ENCODE measurements around the gene AOC3. TPM values are rescaled to one million over a fixed set of nuclear protein-coding genes. Genes with fewer than 3 reads are reported as not detected.

The AOC3 gene
- polyA plus RNA-seq, 3 donors: 0.85 TPM; not detected in 2

DNA sequence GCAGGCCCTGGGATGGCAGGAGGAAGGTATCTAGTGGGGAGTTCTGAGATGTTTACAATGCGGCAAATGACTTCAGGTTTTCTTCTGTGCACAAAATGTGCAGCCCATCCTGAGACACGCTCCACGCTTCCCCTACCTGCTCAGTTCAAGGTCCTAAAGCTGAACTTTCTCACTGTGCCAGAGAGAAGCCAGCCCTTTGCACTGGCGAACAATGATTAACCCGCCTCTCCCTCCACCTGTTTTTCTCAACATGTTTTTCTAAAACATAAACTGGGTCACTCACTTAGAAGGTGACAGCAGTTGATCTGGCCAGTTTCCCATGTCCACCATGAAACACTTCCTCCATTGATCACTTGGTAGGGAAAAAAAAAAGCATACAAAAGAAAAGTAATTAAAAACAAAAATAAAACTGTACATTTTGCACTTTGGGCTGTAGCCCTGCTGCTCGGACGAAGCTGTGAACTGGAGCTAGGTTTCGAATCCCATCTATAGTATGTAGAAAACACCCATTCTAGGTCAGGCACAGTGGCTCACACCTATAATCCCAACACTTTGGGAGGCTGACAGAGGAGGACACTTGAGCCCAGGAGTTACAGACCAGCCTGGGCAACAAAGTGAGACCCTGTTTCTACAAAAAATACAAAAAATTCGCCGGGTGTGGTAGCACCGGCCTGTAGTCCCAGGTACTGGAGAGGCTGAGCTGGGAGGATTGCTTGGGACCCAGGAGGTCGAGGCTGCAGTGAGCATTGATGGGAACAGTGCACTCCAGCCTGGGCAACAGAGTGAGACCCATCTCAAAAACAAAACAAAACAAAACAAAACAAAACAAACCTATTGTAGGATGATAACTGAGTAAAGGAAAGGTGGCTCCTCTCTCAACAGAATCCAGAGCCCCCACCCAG, 43.5 kb downstream of the AOC3 start:
- Mint-ChIP-seq H3K9me3 (no peaks in the 10 kb centered on the region), H3K36me3 (no peaks in the 10 kb centered on the region), H3K27me3 (ENCODE audit: low read depth in 3 of 3) (peaks cover 0 to 3% (median 0%) of the 10 kb centered on the region in 3 donors), H3K4me1 (peaks cover 43% of the 10 kb centered on the region), H3K27ac (peak overlapping the region in 6 of 7 donors; percentile 23 to 87 (median 60)), H3K4me3 (peak overlapping the region in 1 of 2 donors; percentile 89)
- Histone ChIP-seq H3K27ac (ENCODE audit: low read depth in 1 of 2, low read length in 2 of 2) (peak overlapping the region in 1 of 2 donors; percentile 82), H3K4me3 (replicated peaks in 1 of 3; ENCODE audit: low read depth in 2 of 3, low read length in 3 of 3) (peak overlapping the region in 1 of 3 experiments; percentile 2), H4K20me1 (ENCODE audit: insufficient read depth, low read length) (no peaks in the 10 kb centered on the region), H3K9ac (ENCODE audit: insufficient read depth, low read length, poor library complexity, severe bottlenecking) (no peak overlapping the region), H3K4me1 (ENCODE audit: control insufficient read depth in 1 of 2, insufficient read depth in 2 of 2, low read length in 2 of 2) (peaks cover 37 to 45% of the 10 kb centered on the region in 2 donors), H3K9me3 (replicated peaks in 1 of 2; ENCODE audit: control insufficient read depth in 1 of 2, insufficient read depth in 1 of 2, low read length in 2 of 2) (no peaks in the 10 kb centered on the region), H3K36me3 (replicated peaks in 1 of 2; ENCODE audit: control insufficient read depth in 1 of 2, insufficient read depth in 2 of 2, low read length in 2 of 2) (no peaks in the 10 kb centered on the region), H3K27me3 (ENCODE audit: control insufficient read depth in 2 of 2, insufficient read depth in 2 of 2, low read length in 2 of 2) (no peaks in the 10 kb centered on the region), H3K4me2 (replicated peaks; ENCODE audit: extremely low read depth, low read length, poor library complexity, severe bottlenecking) (peak overlapping the region; percentile 81), H3K79me2 (ENCODE audit: insufficient read depth, low read length) (no peaks in the 10 kb centered on the region), H2AFZ (ENCODE audit: insufficient read depth, low read depth, low read length, poor library complexity, severe bottlenecking) (peak overlapping the region; percentile 70)
- intact Hi-C loops (cut with micrococcal nuclease): no loop called here
- TF ChIP-seq, protein P1, sequence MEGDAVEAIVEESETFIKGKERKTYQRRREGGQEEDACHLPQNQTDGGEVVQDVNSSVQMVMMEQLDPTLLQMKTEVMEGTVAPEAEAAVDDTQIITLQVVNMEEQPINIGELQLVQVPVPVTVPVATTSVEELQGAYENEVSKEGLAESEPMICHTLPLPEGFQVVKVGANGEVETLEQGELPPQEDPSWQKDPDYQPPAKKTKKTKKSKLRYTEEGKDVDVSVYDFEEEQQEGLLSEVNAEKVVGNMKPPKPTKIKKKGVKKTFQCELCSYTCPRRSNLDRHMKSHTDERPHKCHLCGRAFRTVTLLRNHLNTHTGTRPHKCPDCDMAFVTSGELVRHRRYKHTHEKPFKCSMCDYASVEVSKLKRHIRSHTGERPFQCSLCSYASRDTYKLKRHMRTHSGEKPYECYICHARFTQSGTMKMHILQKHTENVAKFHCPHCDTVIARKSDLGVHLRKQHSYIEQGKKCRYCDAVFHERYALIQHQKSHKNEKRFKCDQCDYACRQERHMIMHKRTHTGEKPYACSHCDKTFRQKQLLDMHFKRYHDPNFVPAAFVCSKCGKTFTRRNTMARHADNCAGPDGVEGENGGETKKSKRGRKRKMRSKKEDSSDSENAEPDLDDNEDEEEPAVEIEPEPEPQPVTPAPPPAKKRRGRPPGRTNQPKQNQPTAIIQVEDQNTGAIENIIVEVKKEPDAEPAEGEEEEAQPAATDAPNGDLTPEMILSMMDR (IDR thresholded peaks at IDR 0.05): no peak
- 90% methylated on average over 2 of the region's 12 CpGs for WGBS (ENCODE audit: insufficient coverage)
- no peak for DNase-seq

DNA sequence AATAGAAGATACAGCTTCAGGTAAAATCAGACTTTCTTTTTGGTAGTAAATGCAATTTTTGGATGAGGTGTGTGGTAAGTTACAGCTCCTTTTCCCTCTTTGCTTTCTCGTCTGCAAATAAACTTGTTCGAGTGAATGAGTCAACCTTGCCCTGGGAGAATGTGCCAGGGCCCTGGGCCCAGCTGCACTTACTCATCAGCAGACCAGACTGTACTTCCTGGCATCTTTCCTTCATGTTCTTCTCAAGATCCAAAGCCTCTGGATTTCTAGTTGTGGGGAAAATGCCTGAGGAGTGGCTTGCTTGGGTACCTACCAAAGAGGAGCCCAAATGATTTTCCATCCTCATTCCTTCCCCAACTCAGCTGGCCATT, 44.2 kb downstream of the AOC3 start:
- no peak overlapping the region for H3K4me2 ChIP-seq (replicated peaks; ENCODE audit: extremely low read depth, low read length, poor library complexity, severe bottlenecking)
- TF ChIP-seq, protein P1 (IDR thresholded peaks at IDR 0.05): no peak
- no peaks in the 10 kb centered on the region for H3K79me2 ChIP-seq (ENCODE audit: insufficient read depth, low read length)
- H3K9me3 ChIP-seq (replicated peaks in 1 of 2; ENCODE audit: control insufficient read depth in 1 of 2, insufficient read depth in 1 of 2, low read length in 2 of 2): no peaks in the 10 kb centered on the region
- no peaks in the 10 kb centered on the region for H3K36me3 ChIP-seq (replicated peaks in 1 of 2; ENCODE audit: control insufficient read depth in 1 of 2, insufficient read depth in 2 of 2, low read length in 2 of 2)
- H4K20me1 ChIP-seq (ENCODE audit: insufficient read depth, low read length): no peaks in the 10 kb centered on the region
- 8% methylated on average over 2 of the region's 2 CpGs for WGBS (ENCODE audit: insufficient coverage)
- Mint-ChIP-seq H3K4me3 (no peak overlapping the region), H3K27me3 (ENCODE audit: low read depth in 3 of 3) (peaks cover 0 to 4% (median 0%) of the 10 kb centered on the region in 3 donors), H3K27ac (peak overlapping the region in 4 of 7 donors; percentile 57 to 74 (median 64)), H3K4me1 (peaks cover 43% of the 10 kb centered on the region), H3K36me3 (no peaks in the 10 kb centered on the region), H3K9me3 (no peaks in the 10 kb centered on the region)
- H3K27me3 ChIP-seq (ENCODE audit: control insufficient read depth in 2 of 2, insufficient read depth in 2 of 2, low read length in 2 of 2): no peaks in the 10 kb centered on the region
- no peak overlapping the region for H3K9ac ChIP-seq (ENCODE audit: insufficient read depth, low read length, poor library complexity, severe bottlenecking)
- intact Hi-C loops (cut with micrococcal nuclease): no loop called here
- H3K27ac ChIP-seq (ENCODE audit: low read depth in 1 of 2, low read length in 2 of 2): peak overlapping the region in 1 of 2 donors; percentile 44
- peak overlapping the region; percentile 68 for H2AFZ ChIP-seq (ENCODE audit: insufficient read depth, low read depth, low read length, poor library complexity, severe bottlenecking)
- peaks cover 37 to 45% of the 10 kb centered on the region in 2 donors for H3K4me1 ChIP-seq (ENCODE audit: control insufficient read depth in 1 of 2, insufficient read depth in 2 of 2, low read length in 2 of 2)
- peak overlapping the region in 1 of 3 experiments; percentile 2 for H3K4me3 ChIP-seq (replicated peaks in 1 of 3; ENCODE audit: low read depth in 2 of 3, low read length in 3 of 3)
- DNase-seq: peak; percentile 25 to 64 (median 53)

All from CD14-positive monocyte (primary cell).